ENCODE data around the gene RABGGTA.
"Not testable (repeated sequence)": the region's sequence is repeated elsewhere in the genome, so short reads cannot be mapped to it uniquely, and the experiment has no call there.

The RABGGTA gene

GRCh38 chr14:24246765-24247212 lies 24.6 kb downstream of the RABGGTA start:
- H3K36me3 Mint-ChIP-seq (ENCODE audit: insufficient read depth) = peaks cover 15% of the 10 kb centered on the region
- H3K27ac Mint-ChIP-seq = peak overlapping the region; percentile 84 to 93
- peak overlapping the region; percentile 54 to 66 for H3K4me3 Mint-ChIP-seq
- DNase-seq (peak in 1 of 3 experiments; percentile 40), ATAC-seq (replicated peaks) (no peak)
- peaks cover 29 to 37% of the 10 kb centered on the region in 2 donors for H3K4me1 Mint-ChIP-seq (ENCODE audit: low read depth in 2 of 2)
- H3K9me3 Mint-ChIP-seq = no peaks in the 10 kb centered on the region
- no peaks in the 10 kb centered on the region for H3K27me3 Mint-ChIP-seq

GRCh38 chr14:24245350-24245749 lies 26.0 kb downstream of the RABGGTA start:
- Mint-ChIP-seq H3K36me3 (ENCODE audit: insufficient read depth) (peaks cover 26% of the 10 kb centered on the region), H3K4me1 (ENCODE audit: low read depth in 2 of 2) (peaks cover 37 to 40% of the 10 kb centered on the region in 2 donors), H3K27ac (peak overlapping the region in 1 of 2 donors; percentile 88)
- ATAC-seq (replicated peaks); H3K9me3 Mint-ChIP-seq; DNase-seq; H3K4me3 Mint-ChIP-seq; H3K27me3 Mint-ChIP-seq: not testable (repeated sequence)

GRCh38 chr14:24243336-24243836 lies 28.0 kb downstream of the RABGGTA start:
- Mint-ChIP-seq H3K27me3 (no peaks in the 10 kb centered on the region), H3K36me3 (ENCODE audit: insufficient read depth) (peaks cover 44% of the 10 kb centered on the region), H3K9me3 (no peaks in the 10 kb centered on the region), H3K27ac (peak overlapping the region; percentile 96 to 97), H3K4me1 (ENCODE audit: low read depth in 2 of 2) (peaks cover 53 to 54% of the 10 kb centered on the region in 2 donors), H3K4me3 (peak overlapping the region; percentile 96)
- no peak for ATAC-seq (replicated peaks)
- DNase-seq = no peak

- DNase-seq (peak; percentile 93), ATAC-seq (replicated peaks) (peak; percentile 78)
- peaks cover 55 to 56% of the 10 kb centered on the region in 2 donors for H3K4me1 Mint-ChIP-seq (ENCODE audit: low read depth in 2 of 2)
- H3K4me3 Mint-ChIP-seq = peak overlapping the region; percentile 96
- no peaks in the 10 kb centered on the region for H3K27me3 Mint-ChIP-seq
- peak overlapping the region; percentile 96 to 97 for H3K27ac Mint-ChIP-seq
- H3K36me3 Mint-ChIP-seq (ENCODE audit: insufficient read depth) = peaks cover 58% of the 10 kb centered on the region
- no peaks in the 10 kb centered on the region for H3K9me3 Mint-ChIP-seq
Observed at GRCh38 chr14:24241829-24242443, 29.5 kb downstream of the RABGGTA start.

GRCh38 chr14:24240110-24240918 lies 31.1 kb downstream of the RABGGTA start:
- no peaks in the 10 kb centered on the region for H3K9me3 Mint-ChIP-seq
- H3K36me3 Mint-ChIP-seq (ENCODE audit: insufficient read depth) = peaks cover 67% of the 10 kb centered on the region
- ATAC-seq (replicated peaks) (no peak), DNase-seq (no peak)
- H3K4me3 Mint-ChIP-seq = peak overlapping the region; percentile 96
- H3K27me3 Mint-ChIP-seq = no peaks in the 10 kb centered on the region
- peaks cover 61% of the 10 kb centered on the region in 2 donors for H3K4me1 Mint-ChIP-seq (ENCODE audit: low read depth in 2 of 2)
- H3K27ac Mint-ChIP-seq = peak overlapping the region; percentile 57 to 83

- Mint-ChIP-seq H3K4me3 (no peak overlapping the region), H3K9me3 (no peaks in the 10 kb centered on the region), H3K4me1 (ENCODE audit: low read depth in 2 of 2) (peaks cover 65% of the 10 kb centered on the region in 2 donors), H3K27ac (peak overlapping the region; percentile 57 to 83), H3K36me3 (ENCODE audit: insufficient read depth) (peaks cover 67% of the 10 kb centered on the region), H3K27me3 (no peaks in the 10 kb centered on the region)
- ATAC-seq (replicated peaks) = no peak
- DNase-seq = no peak
Observed at GRCh38 chr14:24238527-24239037, 32.8 kb downstream of the RABGGTA start.

- Mint-ChIP-seq H3K4me3 (no peak overlapping the region), H3K27ac (peak overlapping the region; percentile 3 to 57), H3K4me1 (ENCODE audit: low read depth in 2 of 2) (peaks cover 62 to 68% of the 10 kb centered on the region in 2 donors), H3K27me3 (no peaks in the 10 kb centered on the region), H3K9me3 (no peaks in the 10 kb centered on the region), H3K36me3 (ENCODE audit: insufficient read depth) (peaks cover 67% of the 10 kb centered on the region)
- ATAC-seq (replicated peaks) (no peak), DNase-seq (no peak)
Observed at GRCh38 chr14:24238123-24238522, 33.3 kb downstream of the RABGGTA start.

GRCh38 chr14:24237463-24237955 lies 33.9 kb downstream of the RABGGTA start:
- ATAC-seq (replicated peaks) = no peak
- no peak for DNase-seq
- Mint-ChIP-seq H3K4me3 (no peak overlapping the region), H3K27me3 (no peaks in the 10 kb centered on the region), H3K9me3 (no peaks in the 10 kb centered on the region), H3K36me3 (ENCODE audit: insufficient read depth) (peaks cover 62% of the 10 kb centered on the region), H3K4me1 (ENCODE audit: low read depth in 2 of 2) (peaks cover 60 to 67% of the 10 kb centered on the region in 2 donors), H3K27ac (peak overlapping the region in 1 of 2 donors; percentile 57)

- Mint-ChIP-seq H3K27ac (peak overlapping the region in 1 of 2 donors; percentile 57), H3K27me3 (no peaks in the 10 kb centered on the region)
Observed at GRCh38 chr14:24236689-24237462, 34.5 kb downstream of the RABGGTA start.

GRCh38 chr14:24235804-24236688 lies 35.4 kb downstream of the RABGGTA start:
- Mint-ChIP-seq H3K4me1 (ENCODE audit: low read depth in 2 of 2) (peaks cover 60 to 67% of the 10 kb centered on the region in 2 donors), H3K27ac (peak overlapping the region; percentile 11 to 83), H3K27me3 (no peaks in the 10 kb centered on the region), H3K36me3 (ENCODE audit: insufficient read depth) (peaks cover 51% of the 10 kb centered on the region), H3K4me3 (no peak overlapping the region), H3K9me3 (no peaks in the 10 kb centered on the region)
- no peak for DNase-seq
- ATAC-seq (replicated peaks) = no peak

More at GRCh38 chr14:24236689-24237462, 34.5 kb downstream of the RABGGTA start:
- Mint-ChIP-seq H3K36me3 (ENCODE audit: insufficient read depth) (peaks cover 56% of the 10 kb centered on the region), H3K4me1 (ENCODE audit: low read depth in 2 of 2) (peaks cover 54 to 64% of the 10 kb centered on the region in 2 donors), H3K4me3 (no peak overlapping the region), H3K9me3 (no peaks in the 10 kb centered on the region)
- DNase-seq = no peak
- ATAC-seq (replicated peaks) = no peak

- peaks cover 35% of the 10 kb centered on the region for H3K36me3 Mint-ChIP-seq (ENCODE audit: insufficient read depth)
- H3K4me1 Mint-ChIP-seq (ENCODE audit: low read depth in 2 of 2) = peaks cover 49 to 55% of the 10 kb centered on the region in 2 donors
Observed at GRCh38 chr14:24234095-24235005, 37.0 kb downstream of the RABGGTA start.

More at GRCh38 chr14:24234095-24235005, 37.0 kb downstream of the RABGGTA start:
- no peak for DNase-seq
- no peaks in the 10 kb centered on the region for H3K27me3 Mint-ChIP-seq
- H3K27ac Mint-ChIP-seq = peak overlapping the region; percentile 47 to 49
- no peaks in the 10 kb centered on the region for H3K9me3 Mint-ChIP-seq
- peak overlapping the region; percentile 14 to 80 for H3K4me3 Mint-ChIP-seq
- no peak for ATAC-seq (replicated peaks)

All from effector memory CD8-positive, alpha-beta T cell (primary cell).